C4-2B (cell line): Measurements from ENCODE around the gene LPAR2.

ENCODE experiments used
- CTCF ChIP-seq: fragments of 450-650 bp; conservative IDR thresholded peaks from 2 replicates; pipeline ENCODE4 v1.5.1; 2017; ENCODE audit warnings: mild to moderate bottlenecking
- ZFX ChIP-seq: fragments of 450-650 bp; IDR thresholded peaks from 2 replicates; pipeline ENCODE4 v1.6.1; 2017

DNA sequence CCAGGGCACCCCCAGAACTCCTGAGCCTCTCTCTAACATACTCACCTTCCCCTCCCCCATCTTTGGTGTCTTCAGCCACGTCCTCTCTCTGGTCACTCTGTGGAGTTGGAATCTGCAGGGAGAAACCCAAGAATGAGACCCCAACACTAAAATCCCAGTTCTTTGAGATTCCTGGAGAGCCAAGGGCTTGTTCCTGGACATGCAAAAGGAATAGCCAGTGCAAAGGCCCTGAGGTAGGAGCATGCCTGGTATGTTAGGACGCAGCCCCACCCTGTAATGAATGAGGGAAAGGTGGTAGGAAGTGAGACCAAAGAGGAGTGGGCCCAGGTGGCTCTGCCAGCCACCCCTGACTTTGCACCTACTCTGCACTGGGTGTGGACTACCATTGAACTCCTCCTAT is 2.4 kb upstream of the LPAR2 start:
- TF ChIP-seq CTCF (no peak), ZFX (no peak)
